Neuronal stem cell (in vitro differentiated cells): ENCODE measurements around the gene ZNF440.

Source experiments
- DNase-seq: peaks from one replicate; pipeline ENCODE4 v3.0.0-alpha.2; 2013; ENCODE audit warnings: low spot score
- H2AFZ ChIP-seq: one replicate; pipeline ENCODE4 v1.6.1; 2013; ENCODE audit warnings: mild to moderate bottlenecking, low read length, inconsistent platforms
- H2AK5ac ChIP-seq: 2 replicates; pipeline ENCODE4 v1.6.1; 2013; ENCODE audit warnings: low read depth, mild to moderate bottlenecking, inconsistent platforms, low read length, moderate library complexity, mixed read lengths
- H2BK120ac ChIP-seq: 2 replicates; pipeline ENCODE4 v1.6.1; 2013; ENCODE audit warnings: low read depth, mild to moderate bottlenecking, inconsistent platforms, low read length, moderate library complexity, mixed read lengths
- H2BK12ac ChIP-seq: one replicate; pipeline ENCODE4 v1.6.1; 2013; ENCODE audit warnings: low read length, inconsistent platforms
- H2BK15ac ChIP-seq: 2 replicates; pipeline ENCODE4 v1.6.1; 2013; ENCODE audit warnings: mild to moderate bottlenecking, low read length, inconsistent platforms, mixed read lengths
- H2BK5ac ChIP-seq: one replicate; pipeline ENCODE4 v1.6.1; 2013; ENCODE audit warnings: inconsistent platforms, mild to moderate bottlenecking, low read length, moderate library complexity
- H3K14ac ChIP-seq: one replicate; pipeline ENCODE4 v1.6.1; 2013; ENCODE audit warnings: low read length, inconsistent platforms
- H3K18ac ChIP-seq: 2 replicates; pipeline ENCODE4 v1.6.1; 2013; ENCODE audit warnings: low read length, inconsistent platforms
- H3K23ac ChIP-seq: 2 replicates; pipeline ENCODE4 v1.6.1; 2013; ENCODE audit warnings: low read depth, mild to moderate bottlenecking, mixed read lengths, low read length, inconsistent platforms; ENCODE audit not compliant: poor library complexity
- H3K27ac ChIP-seq: replicated peaks from 3 replicates; pipeline ENCODE4 v1.5.1; 2013; ENCODE audit warnings: low read length, inconsistent platforms
- H3K27me3 ChIP-seq, 3 experiments: 2 replicates each; pipeline ENCODE4 v1.6.1; 2013; ENCODE audit warnings: low read length in 3 of 3, mild to moderate bottlenecking in 2 of 3, inconsistent platforms in 1 of 3, low read depth in 1 of 3, mixed read lengths in 1 of 3, moderate library complexity in 1 of 3; ENCODE audit not compliant: control insufficient read depth in 3 of 3, insufficient read depth in 3 of 3
- H3K36me3 ChIP-seq, 2 donors: replicated peaks in 1 of 2; 2 replicates each; pipeline ENCODE4 v1.6.1; 2013; ENCODE audit warnings: low read length in 2 of 2; ENCODE audit not compliant: control insufficient read depth in 2 of 2, insufficient read depth in 2 of 2
- H3K4ac ChIP-seq: 2 replicates; pipeline ENCODE4 v1.6.1; 2013; ENCODE audit warnings: inconsistent platforms, mild to moderate bottlenecking, low read length, moderate library complexity
- H3K4me1 ChIP-seq, 2 donors: 1 replicate in 1 of 2; 2 replicates in 1 of 2; pipeline ENCODE4 v1.6.1; 2013; ENCODE audit warnings: low read length in 2 of 2, low read depth in 1 of 2; ENCODE audit not compliant: control insufficient read depth in 2 of 2, insufficient read depth in 1 of 2
- H3K4me2 ChIP-seq: one replicate; pipeline ENCODE4 v1.6.1; 2013; ENCODE audit warnings: mild to moderate bottlenecking, low read length, inconsistent platforms; ENCODE audit not compliant: insufficient read depth, poor library complexity, severe bottlenecking
- H3K4me3 ChIP-seq, 2 donors: 2 replicates each; pipeline ENCODE4 v1.5.1; 2013; ENCODE audit warnings: low read length in 2 of 2, mild to moderate bottlenecking in 2 of 2, inconsistent platforms in 1 of 2, moderate library complexity in 1 of 2
- H3K79me1 ChIP-seq: one replicate; pipeline ENCODE4 v1.6.1; 2013; ENCODE audit warnings: low read depth, mild to moderate bottlenecking, inconsistent platforms, low read length, moderate library complexity
- H3K9ac ChIP-seq: one replicate; pipeline ENCODE4 v1.6.1; 2013; ENCODE audit warnings: mild to moderate bottlenecking, low read depth, low read length, inconsistent platforms; ENCODE audit not compliant: poor library complexity
- H3K9me3 ChIP-seq, 2 donors: replicated peaks in 1 of 2; 2 replicates each; pipeline versions ENCODE3 to v1.6.1; 2013; ENCODE audit warnings: low read length in 2 of 2, mild to moderate bottlenecking in 2 of 2, inconsistent platforms in 1 of 2, low read depth in 1 of 2, mixed read lengths in 1 of 2, moderate library complexity in 1 of 2; ENCODE audit not compliant: control insufficient read depth in 2 of 2, insufficient read depth in 1 of 2
- H4K8ac ChIP-seq: one replicate; pipeline ENCODE4 v1.6.1; 2013; ENCODE audit warnings: low read depth, mild to moderate bottlenecking, inconsistent platforms, low read length, moderate library complexity
- H4K91ac ChIP-seq: one replicate; pipeline ENCODE4 v1.6.1; 2013; ENCODE audit warnings: low read length, low read depth, mild to moderate bottlenecking, inconsistent platforms; ENCODE audit not compliant: poor library complexity
- WGBS, 2 donors: extraction: QIAGEN DNeasy Blood & Tissue Kit; methylation state at CpG; one replicate each; pipeline ENCODE4 v1.1.7; 2013; ENCODE audit warnings: missing lambda C conversion rate in 2 of 2, mixed read lengths in 1 of 2; ENCODE audit not compliant: insufficient read length in 2 of 2, insufficient replicate concordance in 1 of 2; ENCODE audit errors: extremely low coverage in 2 of 2; 5-methylcytosine and 5-hydroxymethylcytosine counted together

The ZNF440 gene

GRCh38 chr19:11807099-11807380, 7.0 kb upstream of the ZNF440 start:
- Histone ChIP-seq H2BK5ac (no peak overlapping the region), H3K9me3 (peaks cover 31 to 68% of the 10 kb centered on the region in 2 donors), H2BK15ac (no peak overlapping the region), H3K18ac (no peak overlapping the region), H3K4ac (no peak overlapping the region), H3K14ac (no peak overlapping the region), H4K8ac (no peak overlapping the region), H2AFZ (no peak overlapping the region), H3K27ac (no peak overlapping the region), H3K23ac (no peak overlapping the region), H2BK12ac (no peak overlapping the region), H3K4me1 (no peaks in the 10 kb centered on the region), H3K79me1 (no peaks in the 10 kb centered on the region), H3K27me3 (no peaks in the 10 kb centered on the region), H2BK120ac (no peak overlapping the region), H3K4me3 (no peak overlapping the region), H3K9ac (no peak overlapping the region), H4K91ac (no peak overlapping the region), H3K36me3 (peaks cover 11 to 44% of the 10 kb centered on the region in 2 donors), H3K4me2 (no peak overlapping the region), H2AK5ac (no peak overlapping the region)
- no CpG with 5 or more reads among the region's 2 CpGs for WGBS, 2 donors
- DNase-seq = no peak

GRCh38 chr19:11813703-11814028, 407 bp upstream of the ZNF440 start:
- no peaks in the 10 kb centered on the region for H3K27me3 ChIP-seq
- H2BK12ac ChIP-seq = no peak overlapping the region
- H3K4me3 ChIP-seq = peak overlapping the region; percentile 74 to 92
- no peak overlapping the region for H2AK5ac ChIP-seq
- WGBS, 2 donors = no CpG with 5 or more reads among the region's 6 CpGs
- no peak overlapping the region for H3K14ac ChIP-seq
- H2BK120ac ChIP-seq = no peak overlapping the region
- no peak overlapping the region for H4K91ac ChIP-seq
- peak overlapping the region; percentile 71 for H3K9ac ChIP-seq
- H3K4me2 ChIP-seq = peak overlapping the region; percentile 77
- no peak overlapping the region for H3K4ac ChIP-seq
- H2BK15ac ChIP-seq = no peak overlapping the region
- peak overlapping the region; percentile 94 for H2AFZ ChIP-seq
- peaks cover 8 to 45% of the 10 kb centered on the region in 2 donors for H3K9me3 ChIP-seq
- H3K36me3 ChIP-seq = peaks cover 0 to 38% of the 10 kb centered on the region in 2 donors
- H3K4me1 ChIP-seq = no peaks in the 10 kb centered on the region
- H3K18ac ChIP-seq = no peak overlapping the region
- H3K79me1 ChIP-seq = peaks cover 2% of the 10 kb centered on the region
- H3K27ac ChIP-seq = peak overlapping the region; percentile 67
- no peak for DNase-seq
- no peak overlapping the region for H2BK5ac ChIP-seq
- no peak overlapping the region for H3K23ac ChIP-seq
- no peak overlapping the region for H4K8ac ChIP-seq

- Histone ChIP-seq H2AFZ (peak overlapping the region; percentile 94), H2BK120ac (no peak overlapping the region), H3K9ac (no peak overlapping the region), H2AK5ac (no peak overlapping the region), H4K91ac (peak overlapping the region; percentile 24), H3K27ac (peak overlapping the region; percentile 83), H2BK5ac (no peak overlapping the region), H4K8ac (no peak overlapping the region), H3K4me2 (peak overlapping the region; percentile 71), H2BK15ac (peak overlapping the region; percentile 28), H3K27me3 (no peaks in the 10 kb centered on the region), H3K23ac (peak overlapping the region; percentile 45), H2BK12ac (no peak overlapping the region), H3K4me3 (peak overlapping the region; percentile 92 to 94), H3K18ac (peak overlapping the region; percentile 94), H3K14ac (peak overlapping the region; percentile 86), H3K4ac (no peak overlapping the region), H3K4me1 (no peaks in the 10 kb centered on the region), H3K36me3 (peaks cover 0 to 44% of the 10 kb centered on the region in 2 donors), H3K79me1 (peaks cover 2% of the 10 kb centered on the region), H3K9me3 (peaks cover 6 to 46% of the 10 kb centered on the region in 2 donors)
- DNase-seq = no peak
- no CpG with 5 or more reads among the region's 13 CpGs for WGBS, 2 donors
Measured at GRCh38 chr19:11814700-11815035, 595 bp downstream of the ZNF440 start.

GRCh38 chr19:11821474-11822109, 7.5 kb downstream of the ZNF440 start:
- H4K8ac ChIP-seq = no peak overlapping the region
- no peak overlapping the region for H3K4me3 ChIP-seq
- H2AFZ ChIP-seq = no peak overlapping the region
- H3K79me1 ChIP-seq = peaks cover 3% of the 10 kb centered on the region
- no peak overlapping the region for H2BK5ac ChIP-seq
- no peak overlapping the region for H3K9ac ChIP-seq
- no peak overlapping the region for H3K4ac ChIP-seq
- no peaks in the 10 kb centered on the region for H3K27me3 ChIP-seq
- no peak overlapping the region for H3K27ac ChIP-seq
- WGBS, 2 donors = no CpG with 5 or more reads among the region's 5 CpGs
- H2BK120ac ChIP-seq = no peak overlapping the region
- no peak overlapping the region for H2AK5ac ChIP-seq
- peaks cover 12 to 84% of the 10 kb centered on the region in 2 donors for H3K9me3 ChIP-seq
- no peak for DNase-seq
- H3K4me1 ChIP-seq = no peaks in the 10 kb centered on the region
- H3K23ac ChIP-seq = no peak overlapping the region
- no peak overlapping the region for H3K4me2 ChIP-seq
- H3K36me3 ChIP-seq = peaks cover 11 to 75% of the 10 kb centered on the region in 2 donors
- H3K14ac ChIP-seq = no peak overlapping the region
- no peak overlapping the region for H4K91ac ChIP-seq
- no peak overlapping the region for H2BK15ac ChIP-seq
- H2BK12ac ChIP-seq = no peak overlapping the region
- no peak overlapping the region for H3K18ac ChIP-seq
